ENCODE results near the gene TSPEAR.

TSPEAR gene

GRCh38 chr21:44740742-44741141 lies 29.4 kb upstream of the TSPEAR start:
- H3K27ac ChIP-seq (ENCODE audit: insufficient read depth, low read depth, low read length, poor library complexity, severe bottlenecking), result no peak overlapping the region
- H3K36me3 ChIP-seq (ENCODE audit: control insufficient read depth, insufficient read depth, low read length), result no peaks in the 10 kb centered on the region
- H3K4me1 ChIP-seq (ENCODE audit: control insufficient read depth, insufficient read depth, low read length), result no peaks in the 10 kb centered on the region
- H3K9me3 ChIP-seq (ENCODE audit: control insufficient read depth, low read length), result no peaks in the 10 kb centered on the region
- no peaks in the 10 kb centered on the region for H3K27me3 ChIP-seq (ENCODE audit: control insufficient read depth, insufficient read depth, low read length, poor library complexity, severe bottlenecking)
- no peak overlapping the region for H3K4me3 ChIP-seq (ENCODE audit: insufficient read depth, low read depth, low read length)
- 57 to 60% methylated on average over 7 of the region's 7 CpGs for WGBS, 2 experiments

- Histone ChIP-seq H3K4me1 (ENCODE audit: control insufficient read depth, insufficient read depth, low read length) (no peaks in the 10 kb centered on the region), H3K4me3 (ENCODE audit: insufficient read depth, low read depth, low read length) (no peak overlapping the region), H3K27me3 (ENCODE audit: control insufficient read depth, insufficient read depth, low read length, poor library complexity, severe bottlenecking) (no peaks in the 10 kb centered on the region), H3K36me3 (ENCODE audit: control insufficient read depth, insufficient read depth, low read length) (no peaks in the 10 kb centered on the region), H3K9me3 (ENCODE audit: control insufficient read depth, low read length) (no peaks in the 10 kb centered on the region), H3K27ac (ENCODE audit: insufficient read depth, low read depth, low read length, poor library complexity, severe bottlenecking) (no peak overlapping the region)
- WGBS, 2 experiments, result 84 to 89% methylated on average over 1 of the region's 1 CpG
Measured at GRCh38 chr21:44739316-44739715, 27.9 kb upstream of the TSPEAR start.

- Histone ChIP-seq H3K4me3 (ENCODE audit: insufficient read depth, low read depth, low read length) (no peak overlapping the region), H3K27ac (ENCODE audit: insufficient read depth, low read depth, low read length, poor library complexity, severe bottlenecking) (no peak overlapping the region), H3K9me3 (ENCODE audit: control insufficient read depth, low read length) (no peaks in the 10 kb centered on the region), H3K4me1 (ENCODE audit: control insufficient read depth, insufficient read depth, low read length) (no peaks in the 10 kb centered on the region), H3K36me3 (ENCODE audit: control insufficient read depth, insufficient read depth, low read length) (no peaks in the 10 kb centered on the region), H3K27me3 (ENCODE audit: control insufficient read depth, insufficient read depth, low read length, poor library complexity, severe bottlenecking) (no peaks in the 10 kb centered on the region)
- WGBS, 2 experiments, result 75 to 77% methylated on average over 3 of the region's 3 CpGs
Measured at GRCh38 chr21:44738621-44739020, 27.2 kb upstream of the TSPEAR start.

- Histone ChIP-seq H3K9me3 (ENCODE audit: control insufficient read depth, low read length) (no peaks in the 10 kb centered on the region), H3K27me3 (ENCODE audit: control insufficient read depth, insufficient read depth, low read length, poor library complexity, severe bottlenecking) (no peaks in the 10 kb centered on the region), H3K36me3 (ENCODE audit: control insufficient read depth, insufficient read depth, low read length) (no peaks in the 10 kb centered on the region), H3K4me3 (ENCODE audit: insufficient read depth, low read depth, low read length) (no peak overlapping the region), H3K4me1 (ENCODE audit: control insufficient read depth, insufficient read depth, low read length) (no peaks in the 10 kb centered on the region), H3K27ac (ENCODE audit: insufficient read depth, low read depth, low read length, poor library complexity, severe bottlenecking) (no peak overlapping the region)
- 86 to 89% methylated on average over 3 of the region's 3 CpGs for WGBS, 2 experiments
Measured at GRCh38 chr21:44737706-44738354, 26.5 kb upstream of the TSPEAR start.

GRCh38 chr21:44736291-44737004 lies 25.1 kb upstream of the TSPEAR start:
- 91 to 92% methylated on average over 8 of the region's 8 CpGs for WGBS, 2 experiments
- no peaks in the 10 kb centered on the region for H3K36me3 ChIP-seq (ENCODE audit: control insufficient read depth, insufficient read depth, low read length)
- no peak overlapping the region for H3K27ac ChIP-seq (ENCODE audit: insufficient read depth, low read depth, low read length, poor library complexity, severe bottlenecking)
- H3K4me1 ChIP-seq (ENCODE audit: control insufficient read depth, insufficient read depth, low read length), result no peaks in the 10 kb centered on the region
- no peak overlapping the region for H3K4me3 ChIP-seq (ENCODE audit: insufficient read depth, low read depth, low read length)
- no peaks in the 10 kb centered on the region for H3K9me3 ChIP-seq (ENCODE audit: control insufficient read depth, low read length)
- no peaks in the 10 kb centered on the region for H3K27me3 ChIP-seq (ENCODE audit: control insufficient read depth, insufficient read depth, low read length, poor library complexity, severe bottlenecking)

- Histone ChIP-seq H3K36me3 (ENCODE audit: control insufficient read depth, insufficient read depth, low read length) (no peaks in the 10 kb centered on the region), H3K4me3 (ENCODE audit: insufficient read depth, low read depth, low read length) (no peak overlapping the region), H3K27ac (ENCODE audit: insufficient read depth, low read depth, low read length, poor library complexity, severe bottlenecking) (no peak overlapping the region), H3K4me1 (ENCODE audit: control insufficient read depth, insufficient read depth, low read length) (no peaks in the 10 kb centered on the region), H3K9me3 (ENCODE audit: control insufficient read depth, low read length) (no peaks in the 10 kb centered on the region), H3K27me3 (ENCODE audit: control insufficient read depth, insufficient read depth, low read length, poor library complexity, severe bottlenecking) (no peaks in the 10 kb centered on the region)
- WGBS, 2 experiments, result 76 to 77% methylated on average over 6 of the region's 6 CpGs
Measured at GRCh38 chr21:44735821-44736220, 24.4 kb upstream of the TSPEAR start.

GRCh38 chr21:44734841-44735240 lies 23.5 kb upstream of the TSPEAR start:
- Histone ChIP-seq H3K36me3 (ENCODE audit: control insufficient read depth, insufficient read depth, low read length) (no peaks in the 10 kb centered on the region), H3K4me1 (ENCODE audit: control insufficient read depth, insufficient read depth, low read length) (no peaks in the 10 kb centered on the region), H3K4me3 (ENCODE audit: insufficient read depth, low read depth, low read length) (no peak overlapping the region), H3K9me3 (ENCODE audit: control insufficient read depth, low read length) (no peaks in the 10 kb centered on the region), H3K27me3 (ENCODE audit: control insufficient read depth, insufficient read depth, low read length, poor library complexity, severe bottlenecking) (no peaks in the 10 kb centered on the region), H3K27ac (ENCODE audit: insufficient read depth, low read depth, low read length, poor library complexity, severe bottlenecking) (no peak overlapping the region)
- 95 to 96% methylated on average over 17 of the region's 17 CpGs for WGBS, 2 experiments

- Histone ChIP-seq H3K27ac (ENCODE audit: insufficient read depth, low read depth, low read length, poor library complexity, severe bottlenecking) (no peak overlapping the region), H3K9me3 (ENCODE audit: control insufficient read depth, low read length) (no peaks in the 10 kb centered on the region), H3K36me3 (ENCODE audit: control insufficient read depth, insufficient read depth, low read length) (no peaks in the 10 kb centered on the region), H3K4me3 (ENCODE audit: insufficient read depth, low read depth, low read length) (no peak overlapping the region), H3K4me1 (ENCODE audit: control insufficient read depth, insufficient read depth, low read length) (no peaks in the 10 kb centered on the region), H3K27me3 (ENCODE audit: control insufficient read depth, insufficient read depth, low read length, poor library complexity, severe bottlenecking) (no peaks in the 10 kb centered on the region)
- 88 to 91% methylated on average over 21 of the region's 21 CpGs for WGBS, 2 experiments
Measured at GRCh38 chr21:44734026-44734745, 22.8 kb upstream of the TSPEAR start.

- H3K4me3 ChIP-seq (ENCODE audit: insufficient read depth, low read depth, low read length), result no peak overlapping the region
- H3K9me3 ChIP-seq (ENCODE audit: control insufficient read depth, low read length), result no peaks in the 10 kb centered on the region
- H3K27ac ChIP-seq (ENCODE audit: insufficient read depth, low read depth, low read length, poor library complexity, severe bottlenecking), result no peak overlapping the region
- 88 to 89% methylated on average over 11 of the region's 11 CpGs for WGBS, 2 experiments
- H3K36me3 ChIP-seq (ENCODE audit: control insufficient read depth, insufficient read depth, low read length), result no peaks in the 10 kb centered on the region
- no peaks in the 10 kb centered on the region for H3K4me1 ChIP-seq (ENCODE audit: control insufficient read depth, insufficient read depth, low read length)
- no peaks in the 10 kb centered on the region for H3K27me3 ChIP-seq (ENCODE audit: control insufficient read depth, insufficient read depth, low read length, poor library complexity, severe bottlenecking)
Measured at GRCh38 chr21:44732956-44733355, 21.6 kb upstream of the TSPEAR start.

- Histone ChIP-seq H3K4me3 (ENCODE audit: insufficient read depth, low read depth, low read length) (no peak overlapping the region), H3K4me1 (ENCODE audit: control insufficient read depth, insufficient read depth, low read length) (no peaks in the 10 kb centered on the region), H3K9me3 (ENCODE audit: control insufficient read depth, low read length) (no peaks in the 10 kb centered on the region), H3K36me3 (ENCODE audit: control insufficient read depth, insufficient read depth, low read length) (no peaks in the 10 kb centered on the region), H3K27me3 (ENCODE audit: control insufficient read depth, insufficient read depth, low read length, poor library complexity, severe bottlenecking) (no peaks in the 10 kb centered on the region), H3K27ac (ENCODE audit: insufficient read depth, low read depth, low read length, poor library complexity, severe bottlenecking) (no peak overlapping the region)
- WGBS, 2 experiments, result 91 to 94% methylated on average over 10 of the region's 10 CpGs
Measured at GRCh38 chr21:44732263-44732662, 20.9 kb upstream of the TSPEAR start.

All from ectodermal cell (in vitro differentiated cells).